HepG2 (cell line): ENCODE measurements around the gene PCDHGC5. TPM values are rescaled to one million over a fixed set of nuclear protein-coding genes. Genes with fewer than 3 reads are reported as not detected.

ENCODE experiments used
- ATAC-seq: fragments of 200-7000 bp; cut with Tn5 transposase; 3 replicates; pipeline ENCODE4 v1.9.1; 2020; ENCODE audit warnings: mild to moderate bottlenecking, moderate library complexity
- BruUV-seq: library from RNA; stranded (reverse); fragments of 400-500 nt; replicated peaks from 2 replicates; lab custom pipeline; 2021; lab: Mats Ljungman, UMichigan
- CTCF ChIA-PET: fragments of 300-600 bp; formaldehyde crosslinking; extraction: SDS; loops from one replicate; lab custom pipeline; 2021; ENCODE audit warnings: low total read pairs, inconsistent platforms, low intra/inter-chr PET ratio; lab: Yijun Ruan, JAX
- POLR2A ChIA-PET: fragments of 350-600 bp; sonication (Branson Sonifier 250); formaldehyde crosslinking; loops from one replicate; lab custom pipeline; 2020; ENCODE audit warnings: antibody characterized with exemption, inconsistent platforms; lab: Yijun Ruan, JAX
- DNase-seq: peaks from one replicate; pipeline ENCODE4 v3.0.0-alpha.2; 2015; ENCODE audit warnings: low spot score
- FAIRE-seq: peaks from 3 replicates; lab custom pipeline; 2011; peaks lifted over from hg19 to GRCh38; lab: Jason Lieb, UNC
- H2AFZ ChIP-seq: one replicate; pipeline ENCODE4 v1.6.1; 2011; ENCODE audit warnings: low read length, inconsistent platforms
- H3K27ac ChIP-seq: fragments of 300-600 bp; 3 replicates; pipeline ENCODE4 v1.8.0; 2011; ENCODE audit warnings: mixed run types, mild to moderate bottlenecking, mixed read lengths, low read length, inconsistent platforms; ENCODE audit not compliant: insufficient read depth; ENCODE audit errors: extremely low read length
- H3K27me3 ChIP-seq, 2 experiments: fragments of 200-600 bp in 1 of 2; 2 replicates in 1 of 2; 3 replicates in 1 of 2; pipeline versions ENCODE4 v1.6.0 to v1.8.0; 2011; ENCODE audit warnings: low read length in 2 of 2, mild to moderate bottlenecking in 2 of 2, moderate library complexity in 2 of 2, inconsistent platforms in 1 of 2; ENCODE audit not compliant: insufficient read depth in 2 of 2, control insufficient read depth in 1 of 2
- H3K36me3 ChIP-seq, 2 experiments: fragments of 200-600 bp in 1 of 2; replicated peaks in 1 of 2; 2 replicates in 1 of 2; 3 replicates in 1 of 2; pipeline versions ENCODE4 v1.5.1 to v1.8.0; 2011; ENCODE audit warnings: low read length in 2 of 2, inconsistent platforms in 1 of 2; ENCODE audit not compliant: insufficient read depth in 2 of 2, control insufficient read depth in 1 of 2
- H3K4me1 ChIP-seq: 2 replicates; pipeline ENCODE4 v1.5.1; 2012; ENCODE audit warnings: low read length, inconsistent platforms; ENCODE audit not compliant: insufficient read depth
- H3K4me2 ChIP-seq: 2 replicates; pipeline ENCODE4 v1.6.0; 2011; ENCODE audit warnings: low read depth, low read length, inconsistent platforms
- H3K4me3 ChIP-seq, 3 experiments: fragments of 200-600 bp in 1 of 3; sonication (generic), shearing (Covaris generic) in 1 of 3; replicated peaks in 1 of 3; 2 replicates each; pipeline ENCODE4 v1.5.1; 2011 to 2016; ENCODE audit warnings: low read length in 3 of 3, inconsistent platforms in 2 of 3, low read depth in 2 of 3, mild to moderate bottlenecking in 2 of 3, control low read depth in 1 of 3, mixed read lengths in 1 of 3; ENCODE audit not compliant: insufficient read depth in 1 of 3
- H3K79me2 ChIP-seq: one replicate; pipeline ENCODE4 v1.6.1; 2011; ENCODE audit warnings: low read length, inconsistent platforms; ENCODE audit not compliant: insufficient read depth
- H3K9ac ChIP-seq: 2 replicates; pipeline ENCODE4 v1.6.0; 2011; ENCODE audit warnings: mild to moderate bottlenecking, low read depth, low read length, inconsistent platforms; ENCODE audit not compliant: insufficient read depth
- H3K9me3 ChIP-seq: 2 replicates; pipeline ENCODE4 v1.5.1; 2012; ENCODE audit warnings: mild to moderate bottlenecking, low read length
- H4K20me1 ChIP-seq: 2 replicates; pipeline ENCODE4 v1.6.0; 2011; ENCODE audit warnings: inconsistent platforms, mild to moderate bottlenecking, low read length, moderate library complexity; ENCODE audit not compliant: insufficient read depth
- CEBPB ChIP-seq: IDR thresholded peaks from 2 replicates; pipeline ENCODE4 v1.6.1; 2011; ENCODE audit warnings: low read depth, low read length, improper control_type of control experiment, borderline replicate concordance
- CSRNP1 ChIP-seq: sonication (generic); formaldehyde crosslinking; IDR thresholded peaks from 2 replicates; pipeline ENCODE4 v1.8.1; 2023; ENCODE audit warnings: mild to moderate bottlenecking, missing genetic modification reagents
- FOSL2 ChIP-seq: sonication (generic); formaldehyde crosslinking; IDR thresholded peaks from 2 replicates; pipeline ENCODE4 v1.4.0; 2020; ENCODE audit warnings: missing genetic modification reagents
- GATAD2A ChIP-seq: IDR thresholded peaks from 2 replicates; pipeline ENCODE4 v1.6.1; 2016
- GLI4 ChIP-seq: sonication (generic); formaldehyde crosslinking; IDR thresholded peaks from 2 replicates; pipeline ENCODE4 v1.5.1; 2020; ENCODE audit warnings: missing genetic modification reagents, mild to moderate bottlenecking, moderate library complexity, borderline replicate concordance
- GMEB2 ChIP-seq: IDR thresholded peaks from 2 replicates; pipeline ENCODE4 v1.6.1; 2016; ENCODE audit warnings: missing biosample characterization, missing genetic modification reagents, low read depth
- HIVEP1 ChIP-seq: sonication (generic); formaldehyde crosslinking; IDR thresholded peaks from 2 replicates; pipeline ENCODE4 v1.4.0; 2020; ENCODE audit warnings: mild to moderate bottlenecking, missing genetic modification reagents
- PRPF4 ChIP-seq: fragments of 200-400 bp; formaldehyde crosslinking; IDR thresholded peaks from 2 replicates; pipeline ENCODE4 v1.6.1; 2016; ENCODE audit warnings: low read length, low read depth; ENCODE audit not compliant: poor library complexity, severe bottlenecking
- TEAD2 ChIP-seq: sonication (generic); formaldehyde crosslinking; IDR thresholded peaks from 2 replicates; pipeline ENCODE4 v1.9.0; 2021; ENCODE audit warnings: missing genetic modification reagents
- UBTF ChIP-seq: sonication (generic); formaldehyde crosslinking; IDR thresholded peaks from 2 replicates; pipeline ENCODE4 v1.4.0; 2020; ENCODE audit warnings: mild to moderate bottlenecking, missing genetic modification reagents
- ZNF598 ChIP-seq: sonication (generic); formaldehyde crosslinking; IDR thresholded peaks from 2 replicates; pipeline ENCODE4 v1.5.1; 2020; ENCODE audit warnings: mild to moderate bottlenecking, missing genetic modification reagents, borderline replicate concordance
- ZNF644 ChIP-seq: IDR thresholded peaks from 2 replicates; pipeline ENCODE4 v1.6.1; 2016; ENCODE audit warnings: low read depth
- ZNF792 ChIP-seq: IDR thresholded peaks from 2 replicates; pipeline ENCODE4 v1.6.1; 2016
- WGBS: methylation state at CpG from one replicate; pipeline ENCODE4 v1.1.6; 2017; ENCODE audit warnings: low lambda C conversion rate; 5-methylcytosine and 5-hydroxymethylcytosine counted together
- in situ Hi-C: cut with HindIII; loops from 2 replicates; pipeline ENCODE4 v1.10.0; 2017; ENCODE audit warnings: low pct_unique_long_range_greater_than_20kb; ENCODE audit not compliant: extremely low pct_ligation_motif_present
- intact Hi-C: fragments of 100-400 bp; cut with micrococcal nuclease; formaldehyde crosslinking; loops from one replicate; pipeline ENCODE4 v1.10.0; 2022; ENCODE audit not compliant: unreplicated experiment
- polyA plus RNA-seq, 8 experiments: library from polyadenylated mRNA; depleted of rRNA in 3 of 8; stranded (reverse) in 7 of 8; unstranded in 1 of 8; fragments of >200 nt; fragmentation: Illumina TruSeq in 4 of 8; extraction: Trizol in 4 of 8; gene quantifications; 2 replicates each; pipeline versions ENCODE4 v1.2.1 to v1.2.3, GENCODE V29; 2011 to 2016; ENCODE audit warnings: low read depth in 4 of 8, missing spikeins in 1 of 8, mixed read lengths in 1 of 8; ENCODE audit not compliant: insufficient read depth in 1 of 8
- total RNA-seq, 5 experiments: library from RNA; depleted of rRNA; stranded (reverse); fragments of >200 nt; fragmentation: Illumina TruSeq; extraction: Trizol; gene quantifications; 2 replicates each; pipeline ENCODE4 v1.2.3, GENCODE V29; 2016; ENCODE audit warnings: low read depth in 1 of 5

PCDHGC5 gene
- total and polyA plus RNA-seq, 2 of the 13 experiments (the other 11 are each of a cell fraction or from before 2014, with no cell fraction given): 0.03 TPM; not detected in 1

GRCh38 chr5:141533897-141534296 lies 45.0 kb downstream of the PCDHGC5 start:
- Histone ChIP-seq H3K4me2 (no peak overlapping the region), H2AFZ (no peak overlapping the region), H3K27me3 (no peaks in the 10 kb centered on the region), H4K20me1 (no peaks in the 10 kb centered on the region), H3K9ac (no peak overlapping the region), H3K27ac (no peak overlapping the region), H3K4me3 (no peak overlapping the region), H3K36me3 (peaks cover 19 to 44% of the 10 kb centered on the region in 2 experiments), H3K9me3 (no peaks in the 10 kb centered on the region), H3K4me1 (peaks cover 15% of the 10 kb centered on the region), H3K79me2 (no peaks in the 10 kb centered on the region)
- TF ChIP-seq CSRNP1 (CRISPR knock-in tag) (no peak), ZNF792 (CRISPR knock-in tag) (no peak), TEAD2 (CRISPR knock-in tag) (no peak)
- FAIRE-seq (no peak), ATAC-seq (no peak), DNase-seq (no peak)
- BruUV-seq: no TSS peak
- intact Hi-C loops (no loop called here), in situ Hi-C loops (no loop called here)
- ChIA-PET CTCF (no interaction called here), POLR2A (no interaction called here)
- 100% methylated on average over 1 of the region's 1 CpG for WGBS

GRCh38 chr5:141534492-141535213 lies 45.8 kb downstream of the PCDHGC5 start:
- ChIA-PET POLR2A (no interaction called here), CTCF (no interaction called here)
- no TSS peak for BruUV-seq
- Histone ChIP-seq H3K27me3 (no peaks in the 10 kb centered on the region), H3K9me3 (no peaks in the 10 kb centered on the region), H3K4me1 (peaks cover 15% of the 10 kb centered on the region), H3K36me3 (peaks cover 12 to 36% of the 10 kb centered on the region in 2 experiments), H3K27ac (no peak overlapping the region), H2AFZ (no peak overlapping the region), H3K9ac (no peak overlapping the region), H3K4me2 (no peak overlapping the region), H4K20me1 (no peaks in the 10 kb centered on the region), H3K4me3 (no peak overlapping the region), H3K79me2 (no peaks in the 10 kb centered on the region)
- DNase-seq (peak; percentile 8), FAIRE-seq (peak; percentile 58), ATAC-seq (no peak)
- in situ Hi-C loops (no loop called here), intact Hi-C loops (no loop called here)
- 92% methylated on average over 4 of the region's 4 CpGs for WGBS
- TF ChIP-seq GLI4 (CRISPR knock-in tag) (no peak), CEBPB (peak; percentile 72), ZNF644 (CRISPR knock-in tag) (peak; percentile 46; the same call in 1 of the 2 replicates), ZNF598 (CRISPR knock-in tag) (no peak), GMEB2 (CRISPR knock-in tag) (no peak), UBTF (CRISPR knock-in tag) (no peak), GATAD2A (CRISPR knock-in tag) (peak; percentile 56), FOSL2 (CRISPR knock-in tag) (peak; percentile 31; the same call in 1 of the 2 replicates), HIVEP1 (CRISPR knock-in tag) (no peak), PRPF4 (no peak)
